T-helper 9 cell (primary cell): ENCODE data around the gene ULBP2.
"Not testable (repeated sequence)": the region's sequence is repeated elsewhere in the genome, so short reads cannot be mapped to it uniquely, and the experiment has no call there.

Experiments
- DNase-seq: peaks from one replicate; pipeline ENCODE4 v3.0.0-alpha.2; 2020

The ULBP2 gene

DNA sequence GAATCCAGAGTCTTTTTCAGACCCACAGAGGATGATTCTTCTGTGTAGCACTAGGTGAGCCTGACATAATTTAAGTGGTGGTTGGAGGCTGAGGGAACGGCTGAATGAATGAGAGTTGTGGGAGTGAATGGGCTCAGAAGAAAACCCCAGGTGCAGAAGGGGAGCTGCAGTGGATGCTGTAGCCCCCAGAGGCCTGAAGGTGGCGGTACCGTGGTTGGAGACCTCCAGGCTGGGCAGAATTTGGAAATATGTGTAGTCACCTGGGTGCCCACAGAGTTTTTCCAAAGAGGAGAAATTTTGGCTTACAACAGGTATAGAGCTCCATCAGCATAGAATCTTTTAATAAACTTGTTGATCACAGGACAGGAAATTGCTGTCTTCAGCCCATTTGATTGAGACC is 12.4 kb upstream of the ULBP2 start:
- DNase-seq = no peak

DNA sequence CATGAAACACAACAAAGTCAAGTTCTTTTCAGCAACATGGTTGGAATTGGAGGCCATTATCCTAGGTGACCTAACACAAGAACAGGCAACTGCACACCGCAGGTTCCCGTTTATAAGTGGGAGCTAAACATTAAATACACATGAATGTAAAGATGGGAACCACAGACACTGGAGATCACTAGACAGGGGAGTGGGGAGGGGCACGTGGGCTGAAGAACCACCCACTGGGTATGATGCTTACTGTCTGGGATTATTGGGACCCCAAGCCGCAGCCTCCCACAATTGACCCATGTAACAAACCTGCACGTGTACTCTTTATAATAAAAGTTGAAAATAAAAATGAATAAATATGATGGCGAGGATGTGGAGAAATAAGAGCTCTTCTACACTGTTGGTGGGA is 10.3 kb upstream of the ULBP2 start:
- DNase-seq = no peak

- no peak for DNase-seq
These were observed 8.8 kb upstream of the ULBP2 start for GRCh38 chr6:149933036-149933435.

DNA sequence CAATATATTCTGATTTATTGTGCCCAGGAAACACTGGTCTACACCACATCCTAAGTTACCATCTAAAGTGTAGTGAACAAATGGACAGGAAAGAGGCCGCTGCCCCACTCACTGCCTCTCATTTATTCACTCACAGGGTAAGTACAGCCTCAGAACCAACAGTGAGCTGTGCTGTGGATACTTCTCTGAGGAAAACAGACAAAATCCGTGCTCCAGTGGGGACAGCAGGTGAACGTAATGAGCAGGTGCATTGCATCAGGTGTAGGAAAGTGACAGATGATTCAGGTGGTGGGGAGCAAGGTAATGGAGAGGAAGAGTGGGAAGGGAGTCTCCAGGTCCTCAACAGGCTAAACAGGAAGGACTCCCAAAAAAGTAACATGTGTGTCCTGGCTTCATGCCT is 8.4 kb upstream of the ULBP2 start:
- DNase-seq = no peak

DNA sequence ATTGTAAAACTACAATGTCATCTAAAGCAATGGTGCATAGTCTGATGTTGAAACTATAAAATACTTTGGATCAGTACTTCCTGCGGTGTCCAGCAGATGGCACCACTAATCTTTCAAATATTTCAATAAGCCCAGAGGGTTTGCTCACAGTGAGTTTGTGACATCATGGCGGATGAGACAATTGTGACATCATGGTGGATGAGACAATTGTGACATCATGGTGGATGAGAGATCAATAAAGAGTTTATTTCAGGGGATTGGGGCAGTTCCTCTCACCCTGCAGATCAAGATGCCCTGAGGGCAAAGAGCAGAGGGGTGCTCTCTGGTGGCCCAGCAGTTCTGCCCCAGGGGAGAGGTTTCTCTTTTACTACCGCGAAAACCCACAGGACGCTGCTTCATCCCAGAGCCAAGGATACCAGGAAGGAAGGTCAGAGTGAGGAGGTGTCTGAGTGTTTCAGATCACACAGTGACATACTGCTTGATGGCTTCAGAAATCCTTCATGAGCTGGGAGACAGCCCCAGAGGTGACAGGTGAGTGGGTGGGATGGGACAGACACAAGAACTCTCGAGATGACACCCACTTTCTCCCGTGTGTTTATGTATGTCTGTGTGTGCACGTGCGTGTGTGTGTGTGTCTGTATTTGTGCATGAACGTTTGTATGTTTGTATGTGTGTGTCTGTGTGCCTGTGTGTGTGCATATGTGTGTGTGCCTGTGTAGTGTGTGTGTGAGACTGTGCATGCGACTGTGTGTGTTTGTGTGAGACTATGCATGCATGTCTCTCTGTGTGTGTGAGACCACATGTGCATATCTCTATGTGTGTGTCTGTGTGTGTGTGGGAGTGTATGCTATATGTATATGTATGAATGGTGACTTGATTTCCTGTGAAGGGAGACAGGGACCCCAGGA is 7.3 kb upstream of the ULBP2 start:
- peak; percentile 63 for DNase-seq

DNA sequence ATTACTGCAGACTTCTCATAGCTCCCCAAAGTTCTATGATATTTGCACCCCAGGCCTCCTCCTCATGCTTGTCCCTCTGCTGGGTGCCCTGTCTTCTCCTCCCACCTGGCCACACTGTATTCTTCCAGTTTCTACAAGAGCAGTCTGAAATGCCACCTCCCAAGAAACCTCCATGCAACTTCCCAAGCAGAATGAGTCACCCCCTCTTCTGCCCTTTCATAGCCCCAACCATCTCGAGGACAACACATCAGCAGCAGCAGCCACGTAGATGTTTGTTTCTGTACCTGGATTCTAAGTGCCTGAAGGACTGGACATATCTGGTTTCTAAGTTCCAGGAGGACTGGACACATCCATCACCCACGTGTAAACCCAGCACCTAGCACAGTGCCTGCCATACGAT is 6.6 kb upstream of the ULBP2 start:
- no peak for DNase-seq

DNA sequence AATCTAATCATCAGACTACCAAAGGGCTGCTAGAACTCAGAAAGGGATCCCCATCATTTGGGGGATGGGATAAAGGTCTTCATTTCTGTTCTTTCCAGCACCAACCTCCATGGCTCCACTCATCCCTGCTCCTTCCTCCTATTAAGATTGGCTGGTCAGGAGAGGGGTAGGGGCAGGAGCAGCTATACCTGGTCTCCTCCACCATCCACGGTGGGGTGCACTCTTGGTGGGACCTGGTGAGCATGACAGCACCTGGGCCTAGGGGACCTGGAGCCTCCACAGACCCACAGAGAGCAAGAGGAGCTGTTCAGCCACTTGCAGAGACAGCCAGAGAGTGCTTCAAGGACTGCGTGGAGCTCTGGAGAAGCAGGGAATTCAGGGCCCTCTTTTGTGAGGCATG is 6.1 kb upstream of the ULBP2 start:
- no peak for DNase-seq

DNA sequence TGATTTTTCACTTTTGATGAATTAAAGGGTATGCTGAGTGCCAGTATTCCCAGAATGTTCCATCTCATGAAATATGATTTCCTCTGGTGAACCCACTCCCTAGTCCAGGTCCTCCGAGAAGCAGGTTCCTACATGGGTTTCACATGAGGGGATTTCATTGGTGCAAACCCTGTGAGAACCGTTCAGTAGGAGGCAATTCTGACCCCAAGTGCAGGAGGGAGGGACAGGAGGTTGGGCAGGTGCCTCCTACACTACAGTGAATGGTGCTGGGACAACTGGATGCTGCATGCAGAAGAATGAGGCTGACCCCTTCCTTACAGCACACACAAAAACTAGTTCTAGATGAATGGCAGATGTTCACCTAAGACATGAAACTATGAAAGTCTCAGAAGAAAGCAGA is 5.1 kb upstream of the ULBP2 start:
- DNase-seq = no peak

- DNase-seq = not testable (repeated sequence)
These were observed 3.7 kb upstream of the ULBP2 start for GRCh38 chr6:149938013-149938570.

GRCh38 chr6:149938571-149939355 is 3.1 kb upstream of the ULBP2 start:
- peak; percentile 41 for DNase-seq

DNA sequence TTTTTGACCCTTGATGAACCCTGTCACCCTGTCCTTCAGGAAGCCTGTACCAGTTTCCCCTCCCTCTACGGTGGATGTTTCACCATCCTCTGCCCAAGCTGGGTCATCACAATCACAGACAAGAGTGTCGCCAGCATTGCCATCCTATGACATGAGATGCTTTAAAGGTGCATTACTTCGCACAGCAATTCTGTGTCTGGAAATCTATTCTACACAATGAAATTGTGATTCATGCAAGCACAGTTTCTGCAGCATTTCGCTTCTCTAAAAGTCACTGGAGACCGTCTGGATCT is 2.5 kb upstream of the ULBP2 start:
- no peak for DNase-seq

GRCh38 chr6:149939909-149940671 is 1.7 kb upstream of the ULBP2 start:
- no peak for DNase-seq

GRCh38 chr6:149940672-149940982 is 1.2 kb upstream of the ULBP2 start:
- DNase-seq = no peak

DNA sequence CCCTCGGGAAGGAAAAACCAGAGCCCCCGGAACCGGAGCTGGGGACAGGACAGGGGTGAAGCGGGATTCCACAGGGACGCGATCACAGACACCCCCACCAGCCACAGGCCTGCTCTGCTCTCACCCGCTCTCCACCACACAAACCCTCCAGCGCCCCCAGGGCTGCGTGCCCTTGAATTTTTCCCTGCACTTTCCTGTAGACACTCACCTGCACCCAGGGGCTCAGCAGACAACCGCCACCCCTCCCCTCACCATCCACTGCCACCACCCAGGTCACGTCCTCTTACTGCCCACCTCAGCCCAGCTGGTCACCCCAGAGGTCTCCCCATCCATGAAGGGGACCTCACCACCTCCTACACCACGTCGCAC is 631 bp downstream of the ULBP2 start:
- no peak for DNase-seq

GRCh38 chr6:149943321-149943720 is 1.5 kb downstream of the ULBP2 start:
- DNase-seq = not testable (repeated sequence)

GRCh38 chr6:149945276-149945675 is 3.5 kb downstream of the ULBP2 start:
- not testable (repeated sequence) for DNase-seq

GRCh38 chr6:149946631-149947030 is 4.8 kb downstream of the ULBP2 start:
- DNase-seq = not testable (repeated sequence)

- DNase-seq = not testable (repeated sequence)
These were observed 5.7 kb downstream of the ULBP2 start for GRCh38 chr6:149947533-149947932.

- DNase-seq = no peak
These were observed 6.2 kb downstream of the ULBP2 start for GRCh38 chr6:149948011-149948410.

- no peak for DNase-seq
These were observed 6.8 kb downstream of the ULBP2 start for GRCh38 chr6:149948616-149949015.

DNA sequence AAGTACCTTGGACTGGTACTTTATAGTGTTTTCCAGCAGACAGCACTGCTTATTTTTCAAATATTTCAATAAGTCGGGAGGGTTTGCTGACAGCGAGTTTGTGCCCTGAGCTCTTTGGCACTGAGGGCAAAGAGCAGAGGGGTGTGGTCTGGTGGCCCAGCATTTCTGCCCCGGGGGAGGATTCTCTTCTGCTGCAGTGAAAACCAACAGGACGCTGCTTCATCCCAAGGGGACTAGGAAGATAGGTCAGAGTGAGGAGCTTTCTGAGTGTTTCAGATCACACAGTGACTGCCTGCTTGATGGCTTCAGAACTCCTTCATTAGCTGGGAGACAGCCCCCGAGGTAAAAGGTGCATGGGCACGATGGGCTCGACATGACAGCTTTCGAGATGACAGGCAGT is 8.6 kb downstream of the ULBP2 start:
- no peak for DNase-seq

DNA sequence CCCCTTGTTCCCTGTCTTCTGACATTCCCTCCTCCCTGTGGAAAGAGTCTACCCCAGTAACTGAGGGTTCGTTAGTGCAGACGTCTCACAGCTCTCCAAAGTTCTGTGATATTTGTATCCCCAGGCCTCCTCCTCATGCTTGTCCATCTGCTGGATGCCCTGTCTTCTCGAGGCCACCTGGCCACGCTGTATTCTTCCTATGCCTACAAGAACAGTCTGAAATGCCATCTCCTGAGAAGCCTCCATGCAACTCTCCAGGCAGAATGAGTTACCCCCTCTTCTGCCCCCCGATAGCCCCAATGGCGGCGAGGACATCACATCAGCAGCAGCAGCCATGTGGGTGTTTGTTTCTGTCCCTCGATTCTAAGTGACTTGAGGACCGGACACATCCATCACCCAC is 9.3 kb downstream of the ULBP2 start:
- DNase-seq = no peak

DNA sequence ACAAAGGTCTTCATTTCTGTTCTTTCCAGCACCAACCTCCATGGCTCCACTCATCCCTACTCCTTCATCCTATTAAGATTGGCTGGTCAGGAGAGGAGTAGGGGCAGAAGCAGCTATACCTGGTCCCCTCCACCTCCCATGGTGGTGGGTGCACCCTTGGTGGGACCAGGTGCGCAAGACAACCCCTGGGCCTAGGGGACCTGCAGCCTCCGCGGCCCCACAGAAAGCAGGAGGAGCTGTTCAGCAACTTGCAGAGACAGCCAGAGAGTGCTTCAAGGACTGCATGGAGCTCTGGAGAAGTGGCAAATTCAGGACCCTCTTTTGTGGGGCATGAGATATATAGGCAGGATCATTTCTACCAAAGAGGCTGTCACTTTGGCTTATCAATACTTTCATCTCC is 9.8 kb downstream of the ULBP2 start:
- no peak for DNase-seq
